ENCODE data around the gene DYTN. TPM values are rescaled to one million over a fixed set of nuclear protein-coding genes. Genes with fewer than 3 reads are reported as not detected.

The DYTN gene
- polyA plus RNA-seq, 2 of the 4 experiments (the other 2 are of a cell fraction), result not detected

GRCh38 chr2:206670531-206671319 is 47.5 kb downstream of the DYTN start:
- no peaks in the 10 kb centered on the region for H3K4me1 ChIP-seq
- WGBS (ENCODE audit: missing lambda C conversion rate), result 43% methylated on average over 7 of the region's 7 CpGs
- TF ChIP-seq JUNB (IDR thresholded peaks at IDR 0.05), result no peak
- TF ChIP-seq HES2 (IDR thresholded peaks at IDR 0.05), result no peak
- no peak for TF ChIP-seq ZSCAN20 (CRISPR knock-in tag; IDR thresholded peaks at IDR 0.05)
- TF ChIP-seq RCOR1 (IDR thresholded peaks at IDR 0.05; ENCODE audit: low read depth, low read length), result no peak
- TF ChIP-seq ZNF302 (CRISPR knock-in tag; IDR thresholded peaks at IDR 0.05), result no peak
- TF ChIP-seq RNF2 (IDR thresholded peaks at IDR 0.05; ENCODE audit: borderline replicate concordance, low read depth), result no peak
- DNase-seq (ENCODE audit: low read depth in 1 of 2, low spot score in 1 of 2) (no peak), ATAC-seq (no peak), FAIRE-seq (no peak)
- H3K9me3 ChIP-seq, result no peaks in the 10 kb centered on the region
- H3K27ac ChIP-seq, result no peak overlapping the region
- ChIA-PET POLR2A (no interaction called here), CTCF (no interaction called here)
- H3K4me3 ChIP-seq, result no peak overlapping the region
- peak overlapping the region; percentile 32; the same call in 2 of the 3 replicates for H3K4me2 ChIP-seq

GRCh38 chr2:206665251-206665650 is 52.9 kb downstream of the DYTN start:
- TF ChIP-seq, protein P1, sequence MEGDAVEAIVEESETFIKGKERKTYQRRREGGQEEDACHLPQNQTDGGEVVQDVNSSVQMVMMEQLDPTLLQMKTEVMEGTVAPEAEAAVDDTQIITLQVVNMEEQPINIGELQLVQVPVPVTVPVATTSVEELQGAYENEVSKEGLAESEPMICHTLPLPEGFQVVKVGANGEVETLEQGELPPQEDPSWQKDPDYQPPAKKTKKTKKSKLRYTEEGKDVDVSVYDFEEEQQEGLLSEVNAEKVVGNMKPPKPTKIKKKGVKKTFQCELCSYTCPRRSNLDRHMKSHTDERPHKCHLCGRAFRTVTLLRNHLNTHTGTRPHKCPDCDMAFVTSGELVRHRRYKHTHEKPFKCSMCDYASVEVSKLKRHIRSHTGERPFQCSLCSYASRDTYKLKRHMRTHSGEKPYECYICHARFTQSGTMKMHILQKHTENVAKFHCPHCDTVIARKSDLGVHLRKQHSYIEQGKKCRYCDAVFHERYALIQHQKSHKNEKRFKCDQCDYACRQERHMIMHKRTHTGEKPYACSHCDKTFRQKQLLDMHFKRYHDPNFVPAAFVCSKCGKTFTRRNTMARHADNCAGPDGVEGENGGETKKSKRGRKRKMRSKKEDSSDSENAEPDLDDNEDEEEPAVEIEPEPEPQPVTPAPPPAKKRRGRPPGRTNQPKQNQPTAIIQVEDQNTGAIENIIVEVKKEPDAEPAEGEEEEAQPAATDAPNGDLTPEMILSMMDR (IDR thresholded peaks at IDR 0.05), result no peak
- TF ChIP-seq REST (IDR thresholded peaks at IDR 0.05) (no peak), CEBPB (IDR thresholded peaks at IDR 0.05) (no peak), CHD2 (IDR thresholded peaks at IDR 0.05; ENCODE audit: low read length, partially characterized antibody) (no peak), RAD21 (conservative IDR thresholded peaks at IDR 0.05 in 1 of 2, IDR thresholded peaks at IDR 0.05 in 1 of 2) (no peak), RNF2 (IDR thresholded peaks at IDR 0.05; ENCODE audit: borderline replicate concordance, low read depth) (no peak), KDM1A (IDR thresholded peaks at IDR 0.05; ENCODE audit: low read depth) (no peak), POLR2AphosphoS2 (conservative IDR thresholded peaks at IDR 0.05; ENCODE audit: low read length) (no peak), ZFP36 (IDR thresholded peaks at IDR 0.05; ENCODE audit: borderline replicate concordance, partially characterized antibody) (no peak), ZSCAN20 (CRISPR knock-in tag; IDR thresholded peaks at IDR 0.05) (no peak), HEYL (CRISPR knock-in tag; IDR thresholded peaks at IDR 0.05) (no peak), HOXB13 (CRISPR knock-in tag; IDR thresholded peaks at IDR 0.05; ENCODE audit: low read depth) (no peak), NFE2L2 (conservative IDR thresholded peaks at IDR 0.05; ENCODE audit: low read length) (no peak), KDM5A (IDR thresholded peaks at IDR 0.05) (no peak), HDAC2 (IDR thresholded peaks at IDR 0.05) (no peak), RCOR1 (IDR thresholded peaks at IDR 0.05; ENCODE audit: low read depth, low read length) (no peak), SMC3 (IDR thresholded peaks at IDR 0.05) (no peak), POLR2A (IDR thresholded peaks at IDR 0.05; ENCODE audit: low read length) (no peak)
- TF ChIP-seq, protein P2, sequence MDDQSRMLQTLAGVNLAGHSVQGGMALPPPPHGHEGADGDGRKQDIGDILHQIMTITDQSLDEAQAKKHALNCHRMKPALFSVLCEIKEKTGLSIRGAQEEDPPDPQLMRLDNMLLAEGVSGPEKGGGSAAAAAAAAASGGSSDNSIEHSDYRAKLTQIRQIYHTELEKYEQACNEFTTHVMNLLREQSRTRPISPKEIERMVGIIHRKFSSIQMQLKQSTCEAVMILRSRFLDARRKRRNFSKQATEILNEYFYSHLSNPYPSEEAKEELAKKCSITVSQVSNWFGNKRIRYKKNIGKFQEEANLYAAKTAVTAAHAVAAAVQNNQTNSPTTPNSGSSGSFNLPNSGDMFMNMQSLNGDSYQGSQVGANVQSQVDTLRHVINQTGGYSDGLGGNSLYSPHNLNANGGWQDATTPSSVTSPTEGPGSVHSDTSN (IDR thresholded peaks at IDR 0.05), result no peak
- TF ChIP-seq, protein P3, sequence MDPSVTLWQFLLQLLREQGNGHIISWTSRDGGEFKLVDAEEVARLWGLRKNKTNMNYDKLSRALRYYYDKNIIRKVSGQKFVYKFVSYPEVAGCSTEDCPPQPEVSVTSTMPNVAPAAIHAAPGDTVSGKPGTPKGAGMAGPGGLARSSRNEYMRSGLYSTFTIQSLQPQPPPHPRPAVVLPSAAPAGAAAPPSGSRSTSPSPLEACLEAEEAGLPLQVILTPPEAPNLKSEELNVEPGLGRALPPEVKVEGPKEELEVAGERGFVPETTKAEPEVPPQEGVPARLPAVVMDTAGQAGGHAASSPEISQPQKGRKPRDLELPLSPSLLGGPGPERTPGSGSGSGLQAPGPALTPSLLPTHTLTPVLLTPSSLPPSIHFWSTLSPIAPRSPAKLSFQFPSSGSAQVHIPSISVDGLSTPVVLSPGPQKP (IDR thresholded peaks at IDR 0.05; ENCODE audit: low read depth, low read length), result no peak
- DNase-seq (ENCODE audit: low read depth in 1 of 2, low spot score in 1 of 2) (no peak), FAIRE-seq (no peak), ATAC-seq (no peak)
- no peak overlapping the region for H3K27ac ChIP-seq
- no peaks in the 10 kb centered on the region for H3K4me1 ChIP-seq
- ChIA-PET POLR2A (no interaction called here), CTCF (interaction anchor here (1.0 kb wide), 1 partner anchor 26 kb away, joined by 3 read pairs; no protein-coding TSS in a partner anchor)
- WGBS (ENCODE audit: missing lambda C conversion rate), result 22% methylated on average over 3 of the region's 3 CpGs
- H3K4me2 ChIP-seq, result no peak overlapping the region
- no peaks in the 10 kb centered on the region for H3K9me3 ChIP-seq
- no peak overlapping the region for H3K4me3 ChIP-seq
